Loucy (cell line): Measurements from ENCODE around the gene BAD.

Source experiments
- EZH2phosphoT487 ChIP-seq: fragments of 200-600 bp; IDR thresholded peaks from 2 replicates; pipeline ENCODE4 v1.6.1; 2018; ENCODE audit warnings: antibody characterized with exemption, mild to moderate bottlenecking, moderate library complexity, borderline replicate concordance
- TF ChIP-seq, protein P1 (sequence below): fragments of 200-600 bp; sonication (generic); conservative IDR thresholded peaks from 2 replicates; pipeline ENCODE4 v1.5.1; 2014; ENCODE audit warnings: mild to moderate bottlenecking, antibody characterized with exemption, low read length

DNA sequence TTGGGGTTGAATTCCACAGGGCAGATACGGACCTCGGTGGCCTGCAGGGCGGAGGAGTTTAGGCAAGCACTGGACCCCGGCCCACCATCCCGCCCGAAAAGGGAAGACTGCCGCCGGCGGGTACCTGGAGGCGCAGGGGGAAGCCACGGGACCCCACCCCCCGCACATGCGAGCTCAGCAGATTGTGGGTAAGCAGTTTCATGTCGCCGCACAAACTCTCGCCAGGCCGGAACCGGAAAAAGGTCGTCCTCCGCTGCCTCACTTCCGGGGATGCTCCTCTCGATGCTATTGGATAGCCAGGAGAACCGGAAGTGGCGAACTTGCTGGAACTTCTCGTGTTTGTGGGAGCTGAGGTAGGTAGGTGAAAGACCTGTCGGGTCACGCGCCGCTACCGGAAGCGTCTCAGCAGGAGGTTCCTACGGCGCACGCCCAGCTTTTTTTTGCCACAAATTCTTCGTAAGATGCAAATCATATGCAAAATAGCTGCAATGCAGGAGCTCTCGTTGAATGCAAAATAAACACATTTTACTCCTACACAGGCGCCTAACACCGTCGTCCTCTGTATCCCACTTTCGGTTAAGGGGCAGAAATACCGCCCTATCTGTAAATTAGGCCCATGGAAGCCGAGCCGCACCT lies 33.0 kb upstream of the BAD start, which contains the start of gene TRMT112:
- TF ChIP-seq, protein P1, sequence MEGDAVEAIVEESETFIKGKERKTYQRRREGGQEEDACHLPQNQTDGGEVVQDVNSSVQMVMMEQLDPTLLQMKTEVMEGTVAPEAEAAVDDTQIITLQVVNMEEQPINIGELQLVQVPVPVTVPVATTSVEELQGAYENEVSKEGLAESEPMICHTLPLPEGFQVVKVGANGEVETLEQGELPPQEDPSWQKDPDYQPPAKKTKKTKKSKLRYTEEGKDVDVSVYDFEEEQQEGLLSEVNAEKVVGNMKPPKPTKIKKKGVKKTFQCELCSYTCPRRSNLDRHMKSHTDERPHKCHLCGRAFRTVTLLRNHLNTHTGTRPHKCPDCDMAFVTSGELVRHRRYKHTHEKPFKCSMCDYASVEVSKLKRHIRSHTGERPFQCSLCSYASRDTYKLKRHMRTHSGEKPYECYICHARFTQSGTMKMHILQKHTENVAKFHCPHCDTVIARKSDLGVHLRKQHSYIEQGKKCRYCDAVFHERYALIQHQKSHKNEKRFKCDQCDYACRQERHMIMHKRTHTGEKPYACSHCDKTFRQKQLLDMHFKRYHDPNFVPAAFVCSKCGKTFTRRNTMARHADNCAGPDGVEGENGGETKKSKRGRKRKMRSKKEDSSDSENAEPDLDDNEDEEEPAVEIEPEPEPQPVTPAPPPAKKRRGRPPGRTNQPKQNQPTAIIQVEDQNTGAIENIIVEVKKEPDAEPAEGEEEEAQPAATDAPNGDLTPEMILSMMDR = no peak
- no peak for TF ChIP-seq EZH2phosphoT487
